GM10248 (cell line): ENCODE results near the gene ZNF236.

Experiments used
- CTCF ChIA-PET: fragments of 300-600 bp; sonication (Branson Sonifier 250); formaldehyde crosslinking; extraction: SDS; loops from one replicate; lab custom pipeline; 2021; ENCODE audit warnings: antibody characterized with exemption; lab: Yijun Ruan, JAX
- POLR2A ChIA-PET: fragments of 350-650 bp; sonication (Branson Sonifier 250); formaldehyde crosslinking; extraction: SDS; loops from one replicate; lab custom pipeline; 2020; ENCODE audit warnings: antibody characterized with exemption; lab: Yijun Ruan, JAX
- DNase-seq: peaks from one replicate; pipeline ENCODE4 v3.0.0; 2012; ENCODE audit errors: extremely low spot score
- CTCF ChIP-seq: IDR thresholded peaks from 2 replicates; pipeline ENCODE4 v1.5.1; 2012; ENCODE audit warnings: mild to moderate bottlenecking, low read depth; ENCODE audit errors: extremely low read depth, missing control alignments, control extremely low read depth

Gene ZNF236

DNA sequence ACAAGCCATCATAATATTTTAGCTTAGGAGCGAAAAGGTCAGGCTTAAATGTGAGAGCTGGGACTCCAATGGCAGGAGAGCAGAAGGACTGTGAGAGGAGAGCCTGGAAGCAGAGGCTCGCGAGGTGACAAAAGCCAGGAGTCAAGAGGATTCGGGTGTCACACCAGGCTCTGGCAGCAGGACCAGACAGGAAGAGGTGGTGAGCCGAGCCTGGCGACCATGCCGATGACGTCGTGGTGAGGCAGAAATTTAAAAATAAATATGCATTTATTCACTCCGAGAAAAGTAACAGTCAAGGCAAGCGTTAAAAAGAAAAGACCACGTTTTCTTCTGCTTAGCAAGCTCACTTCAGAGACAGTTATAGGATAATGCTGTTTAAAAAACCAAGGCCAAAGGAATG, 31.3 kb upstream of the ZNF236 start:
- ChIA-PET CTCF (interaction anchor here (5.9 kb wide), 1 partner anchor 11 kb away, joined by 51 read pairs; no protein-coding TSS in a partner anchor), POLR2A (no interaction called here)
- TF ChIP-seq CTCF = no peak
- DNase-seq = no peak

DNA sequence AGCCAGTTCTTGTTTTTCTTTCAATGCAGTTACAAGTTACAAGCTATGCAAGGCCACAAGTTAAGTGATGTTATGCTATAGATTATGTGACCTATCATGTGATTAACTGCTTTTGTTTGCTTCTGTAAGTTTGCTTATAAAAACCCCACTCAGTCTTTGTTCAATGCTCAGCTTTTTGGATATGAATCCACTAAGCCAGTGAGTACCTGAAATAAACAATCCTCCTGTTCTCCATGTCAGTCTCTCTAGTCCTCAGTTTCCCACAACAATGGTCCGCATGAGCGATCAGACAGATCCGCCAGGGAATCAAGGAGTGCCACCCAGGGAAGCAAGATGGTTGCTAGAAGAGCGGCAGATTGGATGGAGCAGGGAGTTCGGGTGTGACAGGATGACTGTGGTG, 30.7 kb upstream of the ZNF236 start:
- POLR2A ChIA-PET = no interaction called here
- DNase-seq = no peak
- TF ChIP-seq CTCF = no peak
- CTCF ChIA-PET = interaction anchor here (5.9 kb wide), 1 partner anchor 11 kb away, joined by 51 read pairs; no protein-coding TSS in a partner anchor

GRCh38 chr18:76794326-76794725, 28.0 kb upstream of the ZNF236 start:
- TF ChIP-seq CTCF = no peak
- POLR2A ChIA-PET = no interaction called here
- DNase-seq = no peak

DNA sequence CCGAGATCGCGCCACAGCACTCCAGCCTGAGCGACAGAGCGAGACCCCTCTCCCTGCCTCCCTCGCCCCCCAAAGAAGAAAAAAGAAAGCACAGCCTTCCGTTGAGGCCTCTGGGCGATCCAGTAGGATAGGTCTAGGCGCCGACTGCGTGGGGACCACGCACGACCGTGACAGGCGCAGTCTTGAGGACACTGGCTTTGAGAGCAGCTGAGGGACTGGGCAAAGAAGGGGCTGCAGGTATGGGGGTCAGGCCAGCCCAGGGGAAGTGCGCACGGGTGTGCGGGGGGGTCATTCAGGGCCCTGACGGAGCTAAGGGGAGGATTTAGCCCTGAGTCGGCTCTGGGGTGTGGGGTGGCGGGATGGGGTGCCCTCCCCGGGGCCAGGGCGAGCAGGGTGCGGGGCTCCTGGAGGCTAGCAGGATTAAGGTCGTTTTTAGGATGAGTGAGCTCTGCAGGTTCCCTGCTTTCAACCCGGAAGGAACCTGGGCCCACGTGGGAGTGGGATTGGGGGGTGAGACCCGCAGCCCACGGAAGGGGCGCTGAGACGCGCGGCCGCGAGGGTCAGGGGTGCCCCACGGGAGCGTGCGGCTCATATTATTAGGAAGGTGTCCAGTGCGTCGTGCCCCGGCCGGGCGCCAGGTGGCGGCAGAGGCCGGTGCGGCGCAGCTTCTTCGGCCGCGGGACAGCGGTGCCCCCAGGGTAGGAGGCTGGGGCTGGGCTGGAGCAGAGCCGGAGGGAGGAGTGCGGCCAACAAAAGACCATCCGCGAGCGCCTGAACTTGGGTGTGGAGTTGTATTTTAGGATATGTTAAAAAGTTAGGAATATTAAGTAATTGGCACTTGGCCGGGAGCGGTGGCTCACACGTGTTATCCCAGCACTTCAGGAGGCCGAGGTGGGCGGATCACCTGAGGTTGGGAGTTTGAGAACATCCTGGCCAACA, 20.5 kb upstream of the ZNF236 start:
- ChIA-PET CTCF (interaction anchor here (0.7 to 5.2 kb wide), 52 partner anchors 12 to 854 kb away, joined by 3 to 179 read pairs (median 5); partner anchors contain the start of genes MBP and ZNF236), POLR2A (no interaction called here)
- DNase-seq = peak; percentile 90
- peak; percentile 94 for TF ChIP-seq CTCF

More at GRCh38 chr18:76794326-76794725, 28.0 kb upstream of the ZNF236 start:
- CTCF ChIA-PET = interaction anchor here (1.2 kb wide), 1 partner anchor 9 kb away, joined by 3 read pairs; no protein-coding TSS in a partner anchor

- no peak for DNase-seq
- TF ChIP-seq CTCF = peak; percentile 3
- ChIA-PET POLR2A (no interaction called here), CTCF (interaction anchor here (0.6 to 5.2 kb wide), 67 partner anchors 9 to 876 kb away, joined by 3 to 179 read pairs (median 4); partner anchors contain the start of genes MBP and ZNF236)
Observed at GRCh38 chr18:76803413-76803812, 18.9 kb upstream of the ZNF236 start.

GRCh38 chr18:76803814-76804213, 18.5 kb upstream of the ZNF236 start:
- DNase-seq = peak; percentile 71
- TF ChIP-seq CTCF = peak; percentile 88
- ChIA-PET CTCF (interaction anchor here (0.6 to 5.2 kb wide), 57 partner anchors 12 to 876 kb away, joined by 3 to 179 read pairs (median 4); partner anchors contain the start of genes MBP and ZNF236), POLR2A (no interaction called here)
